OCI-LY7 (cell line): ENCODE data around the gene FCHSD2. TPM values are rescaled to one million over a fixed set of nuclear protein-coding genes. Genes with fewer than 3 reads are reported as not detected.

Source experiments
- BruUV-seq: library from RNA; stranded (reverse); fragments of 400-500 nt; replicated peaks from 2 replicates; lab custom pipeline; 2021; lab: Mats Ljungman, UMichigan
- CTCF ChIA-PET: fragments of 300-600 bp; sonication (Branson Sonifier 250); formaldehyde crosslinking; loops from one replicate; lab custom pipeline; 2022; ENCODE audit warnings: antibody characterized with exemption; ENCODE audit not compliant: unreplicated experiment; lab: Charles Lee
- POLR2A ChIA-PET: fragments of 300-600 bp; sonication (Branson Sonifier 250); formaldehyde crosslinking; loops from one replicate; lab custom pipeline; 2022; ENCODE audit warnings: antibody characterized with exemption; lab: Charles Lee
- DNase-seq: peaks from one replicate; pipeline ENCODE4 v3.0.0-alpha.2; 2015; ENCODE audit warnings: low spot score
- H2AFZ ChIP-seq: fragments of 200-600 bp; sonication (generic), shearing (Covaris generic); 2 replicates; pipeline ENCODE4 v1.6.1; 2014; ENCODE audit warnings: mild to moderate bottlenecking, antibody characterized with exemption, low read length, moderate library complexity
- H3K27ac ChIP-seq: fragments of 200-600 bp; sonication (generic); 2 replicates; pipeline ENCODE4 v1.5.1; 2014; ENCODE audit warnings: mixed run types, low read depth, mild to moderate bottlenecking, moderate library complexity, low read length, inconsistent platforms; ENCODE audit not compliant: poor library complexity, severe bottlenecking
- H3K36me3 ChIP-seq: fragments of 200-600 bp; sonication (generic); 2 replicates; pipeline ENCODE4 v1.6.1; 2014; ENCODE audit warnings: mild to moderate bottlenecking, antibody characterized with exemption, low read length, moderate library complexity, mixed read lengths; ENCODE audit not compliant: insufficient read depth
- H3K4me1 ChIP-seq: fragments of 200-600 bp; sonication (generic); 2 replicates; pipeline ENCODE4 v1.5.1; 2014; ENCODE audit warnings: mild to moderate bottlenecking, low read length; ENCODE audit not compliant: insufficient read depth, poor library complexity, severe bottlenecking
- H3K4me2 ChIP-seq: fragments of 200-600 bp; sonication (generic); 2 replicates; pipeline ENCODE4 v1.6.1; 2014; ENCODE audit warnings: mild to moderate bottlenecking, low read length
- H3K4me3 ChIP-seq: fragments of 200-600 bp; sonication (generic); 2 replicates; pipeline ENCODE4 v1.5.1; 2014; ENCODE audit warnings: mild to moderate bottlenecking, low read depth, low read length; ENCODE audit not compliant: poor library complexity, severe bottlenecking
- H3K79me2 ChIP-seq: fragments of 200-600 bp; sonication (generic); 2 replicates; pipeline ENCODE4 v1.6.1; 2016; ENCODE audit warnings: low read depth, mild to moderate bottlenecking, low read length, moderate library complexity, mixed read lengths; ENCODE audit not compliant: insufficient read depth
- H3K9me2 ChIP-seq: fragments of 200-600 bp; sonication (generic); 2 replicates; pipeline ENCODE4 v1.6.1; 2016; ENCODE audit warnings: mild to moderate bottlenecking, low read length, mixed read lengths; ENCODE audit not compliant: insufficient read depth
- H3K9me3 ChIP-seq: fragments of 200-600 bp; sonication (generic); 2 replicates; pipeline ENCODE4 v1.6.1; 2014; ENCODE audit warnings: mild to moderate bottlenecking, mixed run types, low read length, mixed read lengths
- H4K20me1 ChIP-seq: fragments of 200-600 bp; sonication (generic); 2 replicates; pipeline ENCODE4 v1.6.1; 2014; ENCODE audit warnings: mild to moderate bottlenecking, antibody characterized with exemption, low read length, moderate library complexity, mixed read lengths; ENCODE audit not compliant: insufficient read depth
- CTCF ChIP-seq: fragments of 200-600 bp; sonication (generic); conservative IDR thresholded peaks from 2 replicates; pipeline ENCODE4 v1.5.1; 2014; ENCODE audit warnings: mild to moderate bottlenecking, antibody characterized with exemption, low read length, moderate library complexity, mixed read lengths
- EZH2phosphoT487 ChIP-seq: fragments of 200-600 bp; sonication (generic); IDR thresholded peaks from 2 replicates; pipeline ENCODE4 v1.6.1; 2018; ENCODE audit warnings: low read depth, borderline replicate concordance, mild to moderate bottlenecking, mixed run types, antibody characterized with exemption, low read length, moderate library complexity, mixed read lengths
- intact Hi-C: fragments of 100-400 bp; cut with micrococcal nuclease; formaldehyde crosslinking; loops from one replicate; pipeline ENCODE4 v1.10.0; 2022; ENCODE audit not compliant: unreplicated experiment
- total RNA-seq, 2 experiments: library from RNA; depleted of rRNA in 1 of 2; stranded (reverse); fragments of >200 nt in 1 of 2; shearing (Covaris generic) in 1 of 2; gene quantifications; 2 replicates each; pipeline ENCODE4 v1.2.3, GENCODE V29; 2014 to 2022

The FCHSD2 gene
- total RNA-seq, 2 experiments from 2014 or later = 39.0 to 147 TPM

- Histone ChIP-seq H3K4me3 (no peak overlapping the region), H3K9me2 (no peaks in the 10 kb centered on the region), H3K79me2 (no peaks in the 10 kb centered on the region; the same call in 1 of the 2 replicates), H3K36me3 (peaks cover 91% of the 10 kb centered on the region), H2AFZ (no peak overlapping the region), H4K20me1 (no peaks in the 10 kb centered on the region), H3K9me3 (no peaks in the 10 kb centered on the region), H3K4me1 (no peaks in the 10 kb centered on the region), H3K4me2 (no peak overlapping the region), H3K27ac (no peak overlapping the region)
- no peak for DNase-seq
- intact Hi-C loops = no loop called here
- CTCF ChIA-PET = interaction anchor here (0.5 kb wide), 1 partner anchor 536 kb away, joined by 6 read pairs; no protein-coding TSS in a partner anchor
- TF ChIP-seq CTCF (no peak), EZH2phosphoT487 (no peak)
- no TSS peak for BruUV-seq
- POLR2A ChIA-PET = no interaction called here
These were observed 291.3 kb downstream of the FCHSD2 start for GRCh38 chr11:72850832-72851231.

- H3K36me3 ChIP-seq = peaks cover 95% of the 10 kb centered on the region
- H3K27ac ChIP-seq = no peak overlapping the region
- peak; percentile 36 for DNase-seq
- no peaks in the 10 kb centered on the region for H3K4me1 ChIP-seq
- H4K20me1 ChIP-seq = no peaks in the 10 kb centered on the region
- H3K79me2 ChIP-seq = no peaks in the 10 kb centered on the region; the same call in 1 of the 2 replicates
- BruUV-seq = no TSS peak
- H2AFZ ChIP-seq = no peak overlapping the region
- intact Hi-C loops = loop anchor here (1.0 kb wide), 1 partner anchor 25 kb away; no protein-coding TSS in a partner anchor
- no peaks in the 10 kb centered on the region for H3K9me2 ChIP-seq
- no peaks in the 10 kb centered on the region for H3K9me3 ChIP-seq
- CTCF ChIA-PET = no interaction called here
- peak; percentile 81 for TF ChIP-seq CTCF
- TF ChIP-seq EZH2phosphoT487 = no peak
- POLR2A ChIA-PET = interaction anchor here (0.7 kb wide), 1 partner anchor 732 kb away, joined by 4 read pairs; no protein-coding TSS in a partner anchor
- no peak overlapping the region for H3K4me3 ChIP-seq
- H3K4me2 ChIP-seq = no peak overlapping the region
These were observed 293.2 kb downstream of the FCHSD2 start for GRCh38 chr11:72848846-72849466.

GRCh38 chr11:72844356-72844755, 297.8 kb downstream of the FCHSD2 start:
- H3K9me3 ChIP-seq = no peaks in the 10 kb centered on the region
- CTCF ChIA-PET = no interaction called here
- no peaks in the 10 kb centered on the region for H4K20me1 ChIP-seq
- no TSS peak for BruUV-seq
- no peak overlapping the region for H3K4me2 ChIP-seq
- no peak overlapping the region for H3K27ac ChIP-seq
- no peak overlapping the region for H3K4me3 ChIP-seq
- DNase-seq = no peak
- no peaks in the 10 kb centered on the region for H3K79me2 ChIP-seq
- H3K9me2 ChIP-seq = no peaks in the 10 kb centered on the region
- peaks cover 97% of the 10 kb centered on the region for H3K36me3 ChIP-seq
- H3K4me1 ChIP-seq = no peaks in the 10 kb centered on the region
- POLR2A ChIA-PET = no interaction called here
- TF ChIP-seq CTCF (no peak), EZH2phosphoT487 (no peak)
- intact Hi-C loops = no loop called here
- no peak overlapping the region for H2AFZ ChIP-seq
